ENCODE measurements around the gene ZNF41. TPM values are rescaled to one million over a fixed set of nuclear protein-coding genes. Genes with fewer than 3 reads are reported as not detected.

The ZNF41 gene
- total and polyA plus RNA-seq, 7 donors, result 3.0 to 8.4 (median 4.3) TPM

DNA sequence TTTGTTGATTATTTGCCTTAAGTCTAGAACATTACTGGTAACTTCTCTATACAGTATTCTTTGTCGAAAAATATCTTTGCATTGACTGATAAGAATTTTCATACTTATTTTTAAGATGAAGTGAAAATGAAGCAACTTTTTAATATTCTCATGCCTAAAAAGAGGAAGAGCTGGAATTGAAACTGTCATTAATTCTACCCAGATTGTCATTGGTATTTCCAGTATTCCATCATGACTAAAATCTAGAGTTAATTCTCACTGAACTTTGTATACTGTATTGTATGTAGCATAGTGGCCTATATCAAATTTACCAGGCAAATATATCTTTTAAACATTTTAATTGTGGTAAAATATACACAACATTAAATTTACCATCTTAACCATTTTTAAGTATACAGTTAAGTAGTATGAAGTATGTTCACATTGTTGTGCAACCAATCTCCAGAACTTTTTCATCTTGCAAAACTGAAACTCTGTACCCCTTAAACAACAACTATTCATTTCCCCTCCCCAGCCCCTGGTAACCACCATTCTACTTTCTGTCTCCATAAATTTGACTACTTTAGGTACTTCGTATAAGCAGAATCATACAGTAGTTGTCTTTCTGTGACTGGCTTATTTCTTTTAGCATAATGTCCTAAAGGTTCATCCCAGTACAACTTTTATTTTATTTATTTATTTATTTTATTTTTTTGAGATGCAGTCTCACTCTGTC, 24.3 kb upstream of the ZNF41 start:
- peak; percentile 12 for DNase-seq
- Histone ChIP-seq H3K4me1 (no peaks in the 10 kb centered on the region), H3K36me3 (no peaks in the 10 kb centered on the region), H3K4me3 (no peak overlapping the region), H3K9me3 (no peaks in the 10 kb centered on the region), H3K27ac (no peak overlapping the region), H3K27me3 (no peaks in the 10 kb centered on the region)
- TF ChIP-seq, protein P1, sequence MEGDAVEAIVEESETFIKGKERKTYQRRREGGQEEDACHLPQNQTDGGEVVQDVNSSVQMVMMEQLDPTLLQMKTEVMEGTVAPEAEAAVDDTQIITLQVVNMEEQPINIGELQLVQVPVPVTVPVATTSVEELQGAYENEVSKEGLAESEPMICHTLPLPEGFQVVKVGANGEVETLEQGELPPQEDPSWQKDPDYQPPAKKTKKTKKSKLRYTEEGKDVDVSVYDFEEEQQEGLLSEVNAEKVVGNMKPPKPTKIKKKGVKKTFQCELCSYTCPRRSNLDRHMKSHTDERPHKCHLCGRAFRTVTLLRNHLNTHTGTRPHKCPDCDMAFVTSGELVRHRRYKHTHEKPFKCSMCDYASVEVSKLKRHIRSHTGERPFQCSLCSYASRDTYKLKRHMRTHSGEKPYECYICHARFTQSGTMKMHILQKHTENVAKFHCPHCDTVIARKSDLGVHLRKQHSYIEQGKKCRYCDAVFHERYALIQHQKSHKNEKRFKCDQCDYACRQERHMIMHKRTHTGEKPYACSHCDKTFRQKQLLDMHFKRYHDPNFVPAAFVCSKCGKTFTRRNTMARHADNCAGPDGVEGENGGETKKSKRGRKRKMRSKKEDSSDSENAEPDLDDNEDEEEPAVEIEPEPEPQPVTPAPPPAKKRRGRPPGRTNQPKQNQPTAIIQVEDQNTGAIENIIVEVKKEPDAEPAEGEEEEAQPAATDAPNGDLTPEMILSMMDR (IDR thresholded peaks at IDR 0.05), result no peak
- TF ChIP-seq POLR2AphosphoS5 (IDR thresholded peaks at IDR 0.05) (no peak), POLR2A (IDR thresholded peaks at IDR 0.05) (no peak), EP300 (IDR thresholded peaks at IDR 0.05) (no peak)
- 42 to 97% methylated on average over 2 of the region's 2 CpGs for WGBS, 2 donors
- intact Hi-C loops (cut with DNase I), result no loop called here

DNA sequence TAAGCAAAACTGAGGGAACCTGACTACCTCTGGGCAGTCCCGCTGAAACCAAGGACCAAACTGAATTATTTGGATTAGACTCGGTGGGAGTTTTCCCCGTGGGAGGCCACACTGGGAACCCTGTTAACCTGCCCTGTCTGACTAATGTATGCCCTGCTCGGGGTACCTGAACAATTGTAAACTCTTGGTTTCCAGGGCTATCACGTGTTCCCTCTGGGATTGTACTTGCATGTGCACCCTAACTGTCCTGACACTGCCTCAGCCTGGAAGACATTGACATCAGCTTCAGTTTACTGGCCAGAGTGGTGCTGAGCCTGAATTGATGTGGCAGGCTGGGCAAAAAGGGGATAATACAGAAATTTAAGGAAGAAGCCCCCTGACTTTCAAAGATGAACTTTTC, 20.1 kb upstream of the ZNF41 start:
- no peak overlapping the region for H3K27ac ChIP-seq
- H3K27me3 ChIP-seq, result no peaks in the 10 kb centered on the region
- TF ChIP-seq, protein P1 (IDR thresholded peaks at IDR 0.05), result no peak
- no peak for TF ChIP-seq POLR2AphosphoS5 (IDR thresholded peaks at IDR 0.05)
- DNase-seq, result peak; percentile 32
- H3K36me3 ChIP-seq, result no peaks in the 10 kb centered on the region
- no peaks in the 10 kb centered on the region for H3K9me3 ChIP-seq
- H3K4me3 ChIP-seq, result no peak overlapping the region
- 79 to 87% methylated on average over 5 of the region's 5 CpGs for WGBS, 2 donors
- no peaks in the 10 kb centered on the region for H3K4me1 ChIP-seq
- intact Hi-C loops (cut with DNase I), result no loop called here

DNA sequence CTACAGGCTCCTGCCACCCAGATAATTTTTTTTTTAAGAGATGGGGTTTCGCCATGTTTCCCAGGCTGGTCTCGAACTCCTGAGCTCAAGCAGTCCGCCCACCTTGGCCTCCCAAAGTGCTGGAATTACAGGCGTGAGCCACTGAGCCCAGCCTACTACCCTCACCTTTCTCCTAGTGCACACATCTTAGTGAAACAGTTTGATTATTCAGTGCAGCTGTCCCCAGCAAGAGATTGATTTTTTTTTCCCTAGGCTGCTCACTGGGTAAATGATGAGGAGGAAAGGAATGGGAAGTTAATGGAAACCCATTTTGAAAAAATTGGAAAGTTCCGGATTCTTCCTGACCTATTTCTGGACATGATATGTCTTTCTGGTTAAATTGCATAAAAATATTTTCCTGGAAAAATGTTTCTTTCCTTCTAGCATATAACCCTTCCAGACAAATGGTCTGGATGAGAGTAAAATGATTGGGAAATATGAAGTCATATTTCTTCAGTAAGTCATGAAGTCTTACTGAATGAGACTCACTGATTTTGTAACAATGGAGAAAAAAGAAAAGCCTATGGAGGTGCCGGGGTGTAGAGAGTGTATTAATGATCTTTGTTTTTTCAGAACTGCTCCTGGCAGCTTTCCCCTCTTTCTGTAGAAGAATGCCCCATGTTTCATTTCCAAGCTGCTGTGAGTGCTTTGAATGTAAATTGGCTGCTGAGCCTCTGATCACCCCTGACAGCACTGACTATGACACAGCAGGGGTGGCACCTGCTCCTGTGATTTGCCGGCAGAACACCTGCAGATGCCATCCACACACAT, 19.5 kb upstream of the ZNF41 start:
- Histone ChIP-seq H3K4me3 (no peak overlapping the region), H3K27ac (no peak overlapping the region), H3K36me3 (no peaks in the 10 kb centered on the region), H3K9me3 (no peaks in the 10 kb centered on the region), H3K4me1 (no peaks in the 10 kb centered on the region), H3K27me3 (no peaks in the 10 kb centered on the region)
- DNase-seq, result no peak
- TF ChIP-seq, protein P1 (IDR thresholded peaks at IDR 0.05), result no peak
- TF ChIP-seq EP300 (IDR thresholded peaks at IDR 0.05) (no peak), POLR2A (IDR thresholded peaks at IDR 0.05) (no peak), POLR2AphosphoS5 (IDR thresholded peaks at IDR 0.05) (no peak)
- intact Hi-C loops (cut with DNase I), result no loop called here
- WGBS, 2 donors, result 70 to 82% methylated on average over 7 of the region's 7 CpGs

DNA sequence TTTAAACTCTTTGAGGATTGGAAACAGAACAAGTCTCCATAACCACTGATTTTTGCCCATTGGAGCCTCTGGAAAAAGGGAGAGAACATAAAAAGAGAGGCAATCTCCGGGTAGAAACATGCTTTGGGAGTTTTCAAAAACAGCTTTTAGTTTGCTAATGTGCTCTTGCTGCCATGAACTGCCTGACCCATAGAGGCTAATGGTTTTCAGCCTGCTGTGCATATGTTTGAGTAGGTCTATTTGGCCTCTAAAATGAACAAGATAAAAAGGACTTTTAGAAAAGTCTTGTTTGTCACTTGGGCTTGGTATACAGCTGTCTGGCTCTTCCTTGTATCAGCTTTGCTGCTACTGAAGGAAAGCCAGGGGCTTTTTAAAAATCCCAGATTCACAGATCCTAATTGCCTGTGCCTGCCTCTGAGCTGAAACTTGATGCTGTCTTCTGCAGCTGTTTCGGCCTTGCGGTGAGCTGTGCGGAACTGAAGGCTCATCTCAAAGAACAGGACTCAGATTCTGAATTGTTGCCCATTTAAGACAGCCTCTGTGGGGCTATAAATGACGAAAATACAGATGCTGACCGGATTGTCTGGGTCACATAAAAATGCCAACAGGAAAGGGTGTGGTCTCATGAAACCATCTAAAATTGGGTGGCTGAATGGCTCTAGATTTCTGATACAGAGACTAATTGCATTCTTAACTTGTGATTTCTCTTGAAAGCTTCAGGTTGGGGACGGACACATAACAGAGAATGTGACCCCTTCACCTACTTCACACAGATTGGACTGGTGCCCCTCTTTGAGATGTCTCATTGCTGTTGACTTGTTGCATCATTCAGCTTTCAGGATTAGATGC, 18.4 kb upstream of the ZNF41 start:
- Histone ChIP-seq H3K36me3 (no peaks in the 10 kb centered on the region), H3K4me1 (no peaks in the 10 kb centered on the region), H3K9me3 (no peaks in the 10 kb centered on the region), H3K27me3 (no peaks in the 10 kb centered on the region), H3K4me3 (no peak overlapping the region), H3K27ac (no peak overlapping the region)
- DNase-seq, result peak; percentile 27
- intact Hi-C loops (cut with DNase I), result no loop called here
- WGBS, 2 donors, result 8 to 35% methylated on average over 7 of the region's 7 CpGs
- TF ChIP-seq POLR2AphosphoS5 (IDR thresholded peaks at IDR 0.05) (no peak), POLR2A (IDR thresholded peaks at IDR 0.05) (no peak), EP300 (IDR thresholded peaks at IDR 0.05) (no peak)
- TF ChIP-seq, protein P1 (IDR thresholded peaks at IDR 0.05), result no peak
